Suprapubic skin (tissue), 4 donors: ENCODE data around the gene NPB. TPM values are rescaled to one million over a fixed set of nuclear protein-coding genes. Genes with fewer than 3 reads are reported as not detected.
A peak's percentile ranks its signal among the peaks of the same experiment; 100 is the strongest.

Source experiments
- DNase-seq, 2 donors: peaks; one replicate each; pipeline ENCODE4 v3.0.0-alpha.2; 2019; ENCODE audit warnings: low spot score in 2 of 2
- H3K27ac ChIP-seq: fragments of 200-600 bp; sonication (generic); one replicate; pipeline ENCODE4 v1.5.1; 2019
- H3K27me3 ChIP-seq: fragments of 200-600 bp; sonication (generic); one replicate; pipeline ENCODE4 v1.5.1; 2019
- H3K36me3 ChIP-seq: fragments of 200-600 bp; sonication (generic); one replicate; pipeline ENCODE4 v1.5.1; 2019
- H3K4me1 ChIP-seq: fragments of 200-600 bp; sonication (generic); one replicate; pipeline ENCODE4 v1.5.1; 2019
- H3K4me3 ChIP-seq: fragments of 200-600 bp; sonication (generic); one replicate; pipeline ENCODE4 v1.5.1; 2019; ENCODE audit warnings: mild to moderate bottlenecking
- H3K9me3 ChIP-seq: fragments of 200-600 bp; sonication (generic); one replicate; pipeline ENCODE4 v1.5.1; 2019
- CTCF ChIP-seq, 2 donors: fragments of 200-600 bp in 1 of 2; fragments of 450-650 bp in 1 of 2; sonication (generic) in 1 of 2; IDR thresholded peaks; one replicate each; pipeline ENCODE4 v1.5.1; 2016 to 2019; ENCODE audit warnings: antibody characterized with exemption in 2 of 2, mild to moderate bottlenecking in 1 of 2, moderate library complexity in 1 of 2
- EP300 ChIP-seq: sonication (generic); formaldehyde crosslinking; IDR thresholded peaks from one replicate; pipeline ENCODE4 v1.6.1; 2017; ENCODE audit warnings: antibody characterized with exemption
- POLR2A ChIP-seq, 2 donors: fragments of 450-650 bp; IDR thresholded peaks; one replicate each; pipeline ENCODE4 v1.6.1; 2017; ENCODE audit warnings: antibody characterized with exemption in 2 of 2, mild to moderate bottlenecking in 2 of 2, moderate library complexity in 2 of 2
- POLR2AphosphoS5 ChIP-seq, 3 donors: sonication (generic); formaldehyde crosslinking; IDR thresholded peaks; one replicate each; pipeline ENCODE4 v1.6.1; 2017; ENCODE audit warnings: antibody characterized with exemption in 3 of 3
- WGBS: methylation state at CpG from one replicate; pipeline ENCODE4 v1.1.5; 2018; 5-methylcytosine and 5-hydroxymethylcytosine counted together
- total RNA-seq, 4 donors: library from RNA; depleted of rRNA; stranded (reverse); fragments of >200 nt; gene quantifications; one replicate each; pipeline ENCODE4 v1.1.0, GENCODE V29; 2016

The NPB gene
- total RNA-seq, 4 donors from 2014 or later, result 0.40 TPM; not detected in 3

- H3K9me3 ChIP-seq, result no peaks in the 10 kb centered on the region
- H3K27me3 ChIP-seq, result no peaks in the 10 kb centered on the region
- H3K4me1 ChIP-seq, result peaks cover 37% of the 10 kb centered on the region
- H3K36me3 ChIP-seq, result peaks cover 60% of the 10 kb centered on the region
- WGBS, result 89% methylated on average over 9 of the region's 9 CpGs
- DNase-seq, result peak in 1 of 2 donors; percentile 53
- H3K27ac ChIP-seq, result no peak overlapping the region
- TF ChIP-seq EP300 (no peak), CTCF (IDR thresholded peaks at IDR 0.05) (no peak), POLR2AphosphoS5 (IDR thresholded peaks at IDR 0.05) (no peak), POLR2A (IDR thresholded peaks at IDR 0.05) (no peak)
- no peak overlapping the region for H3K4me3 ChIP-seq
Measured at GRCh38 chr17:81889602-81890001, 12.4 kb upstream of the NPB start.

- DNase-seq, result peak in 1 of 2 donors; percentile 64
- Histone ChIP-seq H3K27me3 (no peaks in the 10 kb centered on the region), H3K4me1 (peaks cover 33% of the 10 kb centered on the region), H3K9me3 (no peaks in the 10 kb centered on the region), H3K36me3 (peaks cover 58% of the 10 kb centered on the region), H3K27ac (peak overlapping the region; percentile 97), H3K4me3 (peak overlapping the region; percentile 98)
- TF ChIP-seq POLR2AphosphoS5 (IDR thresholded peaks at IDR 0.05) (no peak), CTCF (IDR thresholded peaks at IDR 0.05) (no peak), EP300 (no peak), POLR2A (IDR thresholded peaks at IDR 0.05) (no peak)
- 13% methylated on average over 30 of the region's 69 CpGs for WGBS
Measured at GRCh38 chr17:81890447-81891302, 11.4 kb upstream of the NPB start.

GRCh38 chr17:81891303-81891552 is 10.8 kb upstream of the NPB start:
- H3K27ac ChIP-seq, result peak overlapping the region; percentile 97
- no peaks in the 10 kb centered on the region for H3K9me3 ChIP-seq
- TF ChIP-seq POLR2A (IDR thresholded peaks at IDR 0.05) (no peak), EP300 (no peak), CTCF (IDR thresholded peaks at IDR 0.05) (no peak), POLR2AphosphoS5 (IDR thresholded peaks at IDR 0.05) (no peak)
- H3K4me3 ChIP-seq, result peak overlapping the region; percentile 98
- WGBS, result 0% methylated on average over 14 of the region's 40 CpGs
- no peaks in the 10 kb centered on the region for H3K27me3 ChIP-seq
- peaks cover 58% of the 10 kb centered on the region for H3K36me3 ChIP-seq
- DNase-seq, result no peak
- H3K4me1 ChIP-seq, result peaks cover 29% of the 10 kb centered on the region

GRCh38 chr17:81895400-81895799 is 6.6 kb upstream of the NPB start:
- H3K27me3 ChIP-seq, result no peaks in the 10 kb centered on the region
- 95% methylated on average over 11 of the region's 11 CpGs for WGBS
- no peaks in the 10 kb centered on the region for H3K9me3 ChIP-seq
- no peak overlapping the region for H3K27ac ChIP-seq
- no peak overlapping the region for H3K4me3 ChIP-seq
- DNase-seq, result no peak
- H3K4me1 ChIP-seq, result peaks cover 18% of the 10 kb centered on the region
- TF ChIP-seq POLR2AphosphoS5 (IDR thresholded peaks at IDR 0.05), result no peak
- no peak for TF ChIP-seq CTCF (IDR thresholded peaks at IDR 0.05)
- TF ChIP-seq EP300, result no peak
- no peak for TF ChIP-seq POLR2A (IDR thresholded peaks at IDR 0.05)
- H3K36me3 ChIP-seq, result peaks cover 61% of the 10 kb centered on the region

GRCh38 chr17:81898029-81898866 is 3.8 kb upstream of the NPB start:
- H3K4me1 ChIP-seq, result peaks cover 17% of the 10 kb centered on the region
- H3K27ac ChIP-seq, result no peak overlapping the region
- H3K36me3 ChIP-seq, result peaks cover 62% of the 10 kb centered on the region
- DNase-seq, result no peak
- no peak for TF ChIP-seq EP300
- no peak for TF ChIP-seq POLR2A (IDR thresholded peaks at IDR 0.05)
- no peak for TF ChIP-seq CTCF (IDR thresholded peaks at IDR 0.05)
- TF ChIP-seq POLR2AphosphoS5 (IDR thresholded peaks at IDR 0.05), result no peak
- 87% methylated on average over 17 of the region's 19 CpGs for WGBS
- no peaks in the 10 kb centered on the region for H3K27me3 ChIP-seq
- no peaks in the 10 kb centered on the region for H3K9me3 ChIP-seq
- H3K4me3 ChIP-seq, result no peak overlapping the region
